ENCODE measurements around the gene WIPF3. TPM values are rescaled to one million over a fixed set of nuclear protein-coding genes. Genes with fewer than 3 reads are reported as not detected.

WIPF3 gene
- total RNA-seq, 1 experiment from 2014 or later, result 2.0 TPM

GRCh38 chr7:29805886-29806207, 461 bp upstream of the WIPF3 start:
- TF ChIP-seq REST (IDR thresholded peaks at IDR 0.05; ENCODE audit: insufficient read depth in 1 of 2, low read depth in 2 of 2, low read length in 1 of 2), result no peak
- TF ChIP-seq POLR2AphosphoS5 (IDR thresholded peaks at IDR 0.05; ENCODE audit: low read depth, low read length), result no peak
- TF ChIP-seq SIN3A (IDR thresholded peaks at IDR 0.05; ENCODE audit: borderline replicate concordance, insufficient read depth, low read depth, low read length), result no peak
- TF ChIP-seq CTCF (IDR thresholded peaks at IDR 0.05), result no peak
- TF ChIP-seq TCF7L2 (IDR thresholded peaks at IDR 0.05; ENCODE audit: low read depth, low read length), result no peak
- peaks cover 30% of the 10 kb centered on the region for H3K27me3 ChIP-seq (ENCODE audit: control insufficient read depth, insufficient read depth, low read length)
- no peaks in the 10 kb centered on the region for H3K4me1 ChIP-seq (ENCODE audit: control insufficient read depth, insufficient read depth, low read length)
- DNase-seq (ENCODE audit: low read depth, low spot score), result no peak
- in situ Hi-C loops (cut with HindIII; ENCODE audit: low pct_unique_long_range_greater_than_20kb, low sequenced_read_pairs) (no loop called here), intact Hi-C loops (cut with micrococcal nuclease; ENCODE audit: unreplicated experiment) (no loop called here)
- H3K36me3 ChIP-seq (ENCODE audit: control insufficient read depth, insufficient read depth, low read length), result no peaks in the 10 kb centered on the region
- no peak for ATAC-seq
- H3K9me3 ChIP-seq (ENCODE audit: control insufficient read depth, insufficient read depth, low read depth, low read length), result no peaks in the 10 kb centered on the region
- H3K27ac ChIP-seq (ENCODE audit: low read length), result no peak overlapping the region
- peak overlapping the region; percentile 39 to 45 for H3K4me3 ChIP-seq (ENCODE audit: low read depth in 2 of 2, low read length in 2 of 2)
- ChIA-PET POLR2A (interaction anchor here (0.7 kb wide), 1 partner anchor 1448 kb away, joined by 4 read pairs; no protein-coding TSS in a partner anchor), CTCF (no interaction called here)
- no TSS peak for BruUV-seq (replicated peaks)

GRCh38 chr7:29806995-29807841, 910 bp downstream of the WIPF3 start:
- ATAC-seq (peak; percentile 89), DNase-seq (ENCODE audit: low read depth, low spot score) (no peak)
- TF ChIP-seq CTCF (IDR thresholded peaks at IDR 0.05) (peak; percentile 59), SIN3A (IDR thresholded peaks at IDR 0.05; ENCODE audit: borderline replicate concordance, insufficient read depth, low read depth, low read length) (no peak)
- Histone ChIP-seq H3K4me3 (ENCODE audit: low read depth in 2 of 2, low read length in 2 of 2) (peak overlapping the region; percentile 45 to 58), H3K4me1 (ENCODE audit: control insufficient read depth, insufficient read depth, low read length) (no peaks in the 10 kb centered on the region), H3K36me3 (ENCODE audit: control insufficient read depth, insufficient read depth, low read length) (no peaks in the 10 kb centered on the region), H3K27me3 (ENCODE audit: control insufficient read depth, insufficient read depth, low read length) (peaks cover 30% of the 10 kb centered on the region), H3K9me3 (ENCODE audit: control insufficient read depth, insufficient read depth, low read depth, low read length) (no peaks in the 10 kb centered on the region), H3K27ac (ENCODE audit: low read length) (no peak overlapping the region)
- no TSS peak for BruUV-seq (replicated peaks)
- in situ Hi-C loops (cut with HindIII; ENCODE audit: low pct_unique_long_range_greater_than_20kb, low sequenced_read_pairs) (no loop called here), intact Hi-C loops (cut with micrococcal nuclease; ENCODE audit: unreplicated experiment) (no loop called here)
- ChIA-PET CTCF (interaction anchor here (0.5 kb wide), 1 partner anchor 199 kb away, joined by 3 read pairs; no protein-coding TSS in a partner anchor), POLR2A (no interaction called here)
